GM19455 (cell line): Measurements from ENCODE around the gene CTSE.
"Not testable (repeated sequence)": the region's sequence is repeated elsewhere in the genome, so short reads cannot be mapped to it uniquely, and the experiment has no call there.

ENCODE experiments used
- ATAC-seq: cut with Tn5 transposase; IDR thresholded peaks from one replicate; pipeline ENCODE4 v1.9.1; 2021; ENCODE audit not compliant: unreplicated experiment

CTSE gene

DNA sequence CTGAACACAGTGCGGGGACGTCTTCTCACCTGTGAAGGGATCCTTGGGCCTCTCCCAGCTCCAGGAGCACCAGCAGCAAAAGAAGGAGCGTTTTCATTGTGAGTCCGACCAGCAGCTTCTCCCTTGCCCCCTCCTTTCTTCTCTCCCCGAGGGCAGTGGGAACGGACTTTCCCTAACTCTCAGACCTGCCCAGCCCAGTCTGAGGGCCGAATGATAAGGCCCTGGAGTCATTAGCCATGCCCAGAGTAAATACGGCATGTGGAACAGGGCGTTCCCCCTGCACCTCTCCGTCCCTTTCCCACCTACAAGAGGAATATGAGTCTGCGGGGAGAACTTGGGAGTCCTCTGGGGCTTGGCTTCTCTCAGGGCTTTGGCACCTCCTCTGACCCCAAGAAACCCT is at the start of gene CTSE:
Gene CTSE, minus strand, starts transcription at position 201 of the 400 bp plus-strand sequence. Its CDS starts 104 bp downstream, at position 97.
- ATAC-seq = no peak

GRCh38 chr1:206070627-206071304 is 47.1 kb upstream of the CTSE start:
- no peak for ATAC-seq

DNA sequence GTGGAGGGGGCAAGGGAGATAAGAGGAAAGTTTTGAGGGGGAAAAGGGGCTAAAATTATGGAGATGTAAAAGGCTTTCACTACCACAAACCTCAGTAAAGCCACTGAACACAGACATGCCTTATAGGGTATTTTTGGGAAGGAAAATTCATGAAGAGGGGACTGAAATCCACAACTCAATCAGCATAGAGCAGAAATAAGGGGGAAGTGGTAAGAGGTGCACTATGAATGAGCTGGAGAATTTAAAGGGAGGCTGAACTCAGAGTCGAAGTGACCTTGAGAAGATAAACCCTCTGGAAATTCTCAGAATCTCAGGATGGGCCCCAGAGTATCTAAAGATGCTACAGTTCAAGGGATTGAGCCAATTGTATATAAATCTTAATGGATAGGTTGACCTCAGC is 44.6 kb upstream of the CTSE start:
- no peak for ATAC-seq

GRCh38 chr1:206067486-206068227 is 44.0 kb upstream of the CTSE start:
- no peak for ATAC-seq

GRCh38 chr1:206066479-206067171 is 42.9 kb upstream of the CTSE start:
- no peak for ATAC-seq

DNA sequence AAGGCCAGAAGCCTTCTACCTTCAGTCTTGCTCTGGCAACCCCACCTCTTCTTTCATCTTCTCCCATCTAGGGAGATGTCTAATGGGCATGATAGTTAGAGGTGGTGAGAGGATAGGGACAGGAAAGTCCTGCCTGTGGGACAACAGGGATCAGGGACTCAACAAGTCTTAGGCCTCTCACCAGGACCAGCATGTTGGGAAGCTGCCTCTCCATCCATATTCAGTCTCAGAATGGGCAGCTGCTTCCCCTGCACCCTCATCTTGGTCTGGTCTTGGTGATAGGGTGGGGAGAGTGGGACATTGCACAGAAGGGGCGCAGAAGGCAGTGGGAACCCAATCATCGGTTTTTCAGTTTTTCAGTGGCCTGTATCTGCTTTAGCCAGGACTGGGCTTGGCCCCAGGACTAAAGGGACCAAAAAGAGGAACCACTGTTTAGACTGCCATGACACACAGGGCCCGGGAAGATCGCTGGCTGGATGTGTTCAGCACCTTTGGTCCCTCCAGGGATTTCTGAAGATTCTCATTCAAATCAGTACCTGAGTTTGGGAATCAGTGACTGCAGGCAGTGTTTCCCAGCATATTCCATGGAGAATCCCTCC is 42.0 kb upstream of the CTSE start:
- ATAC-seq = no peak

DNA sequence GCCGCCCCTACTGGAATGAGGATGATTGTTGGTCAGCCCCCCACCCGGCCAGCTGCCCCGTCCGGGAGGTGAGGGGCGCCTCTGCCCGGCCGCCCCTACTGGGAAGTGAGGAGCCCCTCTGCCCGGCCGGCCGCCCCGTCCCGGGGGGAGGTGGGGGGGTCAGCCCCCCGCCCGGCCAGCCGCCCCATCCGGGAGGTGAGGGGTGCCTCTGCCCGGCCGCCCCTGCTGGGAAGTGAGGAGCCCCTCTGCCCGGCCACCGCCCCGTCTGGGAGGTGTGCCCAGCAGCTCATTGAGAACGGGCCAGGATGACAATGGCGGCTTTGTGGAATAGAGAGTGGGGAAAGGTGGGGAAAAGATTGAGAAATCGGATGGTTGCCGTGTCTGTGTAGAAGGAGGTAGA is 40.8 kb upstream of the CTSE start:
- ATAC-seq = not testable (repeated sequence)

DNA sequence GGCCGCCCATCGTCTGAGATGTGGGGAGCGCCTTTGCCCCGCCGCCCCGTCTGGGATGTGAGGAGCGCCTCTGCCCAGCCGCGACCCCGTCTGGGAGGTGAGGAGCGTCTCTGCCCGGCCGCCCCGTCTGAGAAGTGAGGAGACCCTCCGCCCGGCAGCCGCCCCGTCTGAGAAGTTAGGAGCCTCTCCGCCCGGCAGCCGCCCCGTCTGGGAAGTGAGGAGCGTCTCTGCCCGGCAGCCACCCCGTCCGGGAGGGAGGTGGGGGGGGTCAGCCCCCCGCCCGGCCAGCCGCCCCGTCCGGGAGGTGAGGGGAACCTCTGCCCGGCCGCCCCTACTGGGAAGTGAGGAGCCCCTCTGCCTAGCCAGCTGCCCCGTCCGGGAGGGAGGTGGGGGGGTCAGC is 40.3 kb upstream of the CTSE start:
- not testable (repeated sequence) for ATAC-seq

- no peak for ATAC-seq
These were observed 38.8 kb upstream of the CTSE start for GRCh38 chr1:206062464-206062863.

DNA sequence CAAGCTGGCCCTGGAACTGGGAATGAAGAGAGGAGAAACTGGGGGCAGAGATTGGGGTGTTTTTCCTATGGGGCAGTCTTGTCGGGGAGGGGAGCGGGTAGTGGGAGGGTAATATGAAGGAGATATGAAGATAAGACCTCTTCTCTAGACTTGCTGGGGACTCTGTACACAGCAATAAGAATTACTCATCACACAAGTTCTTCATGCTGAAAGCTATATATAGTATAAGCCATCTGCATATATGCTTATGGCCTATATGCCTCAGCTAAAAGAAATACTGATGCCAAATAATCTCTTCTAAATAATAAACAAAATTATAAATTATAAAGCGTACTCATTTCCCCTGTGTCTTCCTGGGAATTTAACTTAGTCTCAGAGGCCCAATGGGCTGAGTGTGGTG is 37.1 kb upstream of the CTSE start:
- ATAC-seq = no peak

GRCh38 chr1:206059355-206059915 is 35.7 kb upstream of the CTSE start:
- no peak for ATAC-seq

- ATAC-seq = no peak
These were observed 35.2 kb upstream of the CTSE start for GRCh38 chr1:206058927-206059292.

GRCh38 chr1:206058289-206058926 is 34.7 kb upstream of the CTSE start:
- ATAC-seq = not testable (repeated sequence)

- not testable (repeated sequence) for ATAC-seq
These were observed 32.1 kb upstream of the CTSE start for GRCh38 chr1:206055639-206056323.

DNA sequence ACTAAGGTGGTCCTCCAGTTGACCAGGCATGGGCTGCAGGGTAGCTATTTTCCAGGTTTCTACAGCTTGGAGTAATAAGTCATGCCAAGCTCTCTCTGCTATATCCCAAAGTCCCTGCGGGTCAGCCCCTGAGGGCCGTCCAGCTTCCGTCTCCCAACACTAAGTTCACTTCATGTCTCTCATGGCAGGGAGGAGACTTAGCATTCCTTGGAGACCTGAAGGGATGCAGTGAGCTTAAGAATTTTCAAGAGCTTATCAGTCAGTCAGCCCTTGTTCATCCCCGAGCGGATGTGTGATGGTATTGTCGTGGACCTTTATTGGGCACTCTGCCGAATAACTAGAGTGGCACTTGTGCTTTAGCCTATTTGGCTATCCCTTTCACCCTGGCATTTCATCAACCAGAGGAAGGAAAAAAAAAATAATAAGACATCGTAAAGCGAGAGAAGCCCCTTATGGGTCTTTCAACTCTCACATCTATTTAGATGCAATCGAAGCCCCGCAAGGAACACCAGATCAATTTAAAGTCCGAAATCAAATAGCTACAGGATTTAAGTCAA is 31.5 kb upstream of the CTSE start:
- not testable (repeated sequence) for ATAC-seq

DNA sequence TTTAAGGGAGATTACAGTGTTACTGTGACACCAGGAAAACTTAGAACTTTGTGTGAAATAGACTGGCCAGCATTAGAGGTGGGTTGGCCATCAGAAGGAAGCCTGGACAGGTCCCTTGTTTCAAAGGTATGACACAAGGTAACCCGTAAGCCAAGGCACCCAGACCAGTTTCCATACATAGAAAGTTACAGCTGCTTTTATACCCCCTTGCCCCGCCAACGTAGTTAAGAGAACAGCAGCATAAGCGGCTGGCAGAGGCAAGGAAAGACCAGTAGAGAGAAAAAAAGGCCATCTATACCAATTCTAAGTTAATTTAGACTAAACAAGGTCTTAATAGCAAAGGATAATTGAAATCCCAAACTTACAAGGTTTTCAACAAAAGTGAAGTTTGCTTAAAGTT is 29.9 kb upstream of the CTSE start:
- ATAC-seq = not testable (repeated sequence)

DNA sequence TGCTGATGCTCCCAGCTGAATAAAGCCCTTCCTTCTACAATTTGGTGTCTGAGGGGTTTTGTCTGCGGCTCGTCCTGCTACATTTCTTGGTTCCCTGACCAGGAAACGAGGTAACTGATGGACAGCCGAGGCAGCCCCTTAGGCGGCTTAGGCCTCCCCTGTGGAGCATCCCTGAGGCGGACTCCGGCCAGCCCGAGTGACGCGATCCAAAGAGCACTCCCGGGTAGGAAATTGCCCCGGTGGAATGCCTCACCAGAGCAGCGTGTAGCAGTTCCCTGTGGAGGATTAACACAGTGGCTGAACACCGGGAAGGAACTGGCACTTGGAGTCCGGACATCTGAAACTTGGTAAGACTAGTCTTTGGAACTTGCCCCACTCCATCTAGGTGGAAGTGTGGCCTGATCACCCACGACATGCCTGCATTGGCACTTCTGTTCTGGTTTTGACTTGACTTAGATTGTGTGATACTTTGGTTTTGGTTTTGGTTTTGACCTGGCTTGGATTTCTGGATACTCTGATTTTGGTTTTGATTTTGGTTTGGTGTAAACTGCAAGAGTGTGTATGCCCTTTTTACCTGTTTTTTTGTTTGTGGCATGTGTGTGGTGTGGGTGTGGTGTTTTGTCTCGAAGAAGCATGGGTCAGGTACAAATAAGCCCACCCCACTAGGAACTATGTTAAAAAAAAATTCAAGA is 29.4 kb upstream of the CTSE start, which contains the start of gene RHEX:
Gene RHEX, plus strand, starts transcription at position 255 of the 692 bp plus-strand sequence. CDS start 44,656 bp downstream, outside the sequence.
- not testable (repeated sequence) for ATAC-seq

- not testable (repeated sequence) for ATAC-seq
These were observed 28.7 kb upstream of the CTSE start for GRCh38 chr1:206052231-206052865.
